Hepatocyte (in vitro differentiated cells): ENCODE results near the gene ARRB1. TPM values are rescaled to one million over a fixed set of nuclear protein-coding genes. Genes with fewer than 3 reads are reported as not detected.

Experiments
- DNase-seq: peaks from one replicate; pipeline ENCODE4 v3.0.0-alpha.2; 2016; ENCODE audit warnings: low spot score
- H2AFZ ChIP-seq: fragments of 200-600 bp; sonication (generic); 2 replicates; pipeline ENCODE4 v1.6.0; 2016; ENCODE audit warnings: antibody characterized with exemption, mild to moderate bottlenecking
- H3K27ac ChIP-seq: fragments of 200-600 bp; sonication (generic); 2 replicates; pipeline ENCODE4 v1.5.1; 2016; ENCODE audit warnings: mild to moderate bottlenecking
- H3K27me3 ChIP-seq: fragments of 200-600 bp; sonication (generic); 2 replicates; pipeline ENCODE4 v1.6.1; 2016
- H3K36me3 ChIP-seq: fragments of 200-600 bp; sonication (generic); replicated peaks from 2 replicates; pipeline ENCODE4 v1.5.1; 2016; ENCODE audit warnings: low read depth; ENCODE audit not compliant: insufficient read depth
- H3K4me1 ChIP-seq: fragments of 200-600 bp; sonication (generic); 2 replicates; pipeline ENCODE4 v1.5.1; 2016; ENCODE audit warnings: mild to moderate bottlenecking, moderate library complexity; ENCODE audit not compliant: insufficient read depth
- H3K4me2 ChIP-seq: fragments of 200-600 bp; sonication (generic); 2 replicates; pipeline ENCODE4 v1.6.0; 2016
- H3K4me3 ChIP-seq: fragments of 200-600 bp; sonication (generic); 2 replicates; pipeline ENCODE4 v1.5.1; 2016; ENCODE audit warnings: mild to moderate bottlenecking
- H3K79me2 ChIP-seq: fragments of 200-600 bp; sonication (generic); 2 replicates; pipeline ENCODE4 v1.6.0; 2017; ENCODE audit warnings: mild to moderate bottlenecking
- H3K9me2 ChIP-seq: fragments of 200-600 bp; sonication (generic); replicated peaks from 2 replicates; pipeline ENCODE4 v1.6.0; 2017; ENCODE audit warnings: mild to moderate bottlenecking; ENCODE audit not compliant: insufficient read depth
- H3K9me3 ChIP-seq: fragments of 200-600 bp; sonication (generic); 2 replicates; pipeline ENCODE4 v1.5.1; 2016; ENCODE audit warnings: low read depth, mild to moderate bottlenecking
- H4K20me1 ChIP-seq: fragments of 200-600 bp; sonication (generic); 2 replicates; pipeline ENCODE4 v1.6.0; 2016; ENCODE audit warnings: mild to moderate bottlenecking; ENCODE audit not compliant: insufficient read depth, poor library complexity, severe bottlenecking
- CTCF ChIP-seq: fragments of 200-600 bp; sonication (generic); IDR thresholded peaks from 2 replicates; pipeline ENCODE4 v1.5.1; 2016; ENCODE audit warnings: antibody characterized with exemption, mild to moderate bottlenecking; ENCODE audit not compliant: poor library complexity
- EZH2 ChIP-seq: fragments of 200-600 bp; sonication (generic); IDR thresholded peaks from 2 replicates; pipeline ENCODE4 v1.6.1; 2016; ENCODE audit warnings: antibody characterized with exemption, mild to moderate bottlenecking, borderline replicate concordance
- EZH2phosphoT487 ChIP-seq: fragments of 200-600 bp; sonication (generic); IDR thresholded peaks from one replicate; pipeline ENCODE4 v1.6.1; 2018; ENCODE audit warnings: antibody characterized with exemption, mild to moderate bottlenecking, low read depth, moderate library complexity; ENCODE audit not compliant: unreplicated experiment, severe bottlenecking
- WGBS: methylation state at CpG from one replicate; pipeline ENCODE4 v1.1.6; 2016; ENCODE audit warnings: low lambda C conversion rate; ENCODE audit errors: missing lambda C conversion rate; 5-methylcytosine and 5-hydroxymethylcytosine counted together
- polyA plus RNA-seq: library from polyadenylated mRNA; unstranded; fragments of >200 nt; fragmentation: Nextera tagmentation; extraction: Ambion mirVana; gene quantifications from 2 replicates; pipeline ENCODE4 v1.2.1, GENCODE V29; 2016
- total RNA-seq: library from RNA; depleted of rRNA; stranded (reverse); fragments of >200 nt; gene quantifications from 2 replicates; pipeline ENCODE4 v1.2.3, GENCODE V29; 2014

The ARRB1 gene
- total and polyA plus RNA-seq, 2 experiments from 2014 or later: 16.2 to 83.2 TPM

- Histone ChIP-seq H3K9me3 (no peaks in the 10 kb centered on the region), H3K4me1 (peaks cover 19% of the 10 kb centered on the region), H3K79me2 (peaks cover 45% of the 10 kb centered on the region), H3K4me2 (no peak overlapping the region), H4K20me1 (peaks cover 41% of the 10 kb centered on the region), H3K27me3 (no peaks in the 10 kb centered on the region), H3K27ac (no peak overlapping the region), H3K36me3 (no peaks in the 10 kb centered on the region), H3K9me2 (no peaks in the 10 kb centered on the region), H2AFZ (peak overlapping the region; percentile 33), H3K4me3 (no peak overlapping the region)
- TF ChIP-seq CTCF (no peak), EZH2phosphoT487 (no peak), EZH2 (no peak)
- 80% methylated on average over 8 of the region's 8 CpGs for WGBS
- no peak for DNase-seq
Observed at GRCh38 chr11:75398906-75399305, 47.4 kb upstream of the ARRB1 start.

GRCh38 chr11:75394085-75394840 is 42.8 kb upstream of the ARRB1 start:
- H3K79me2 ChIP-seq: no peaks in the 10 kb centered on the region
- no peaks in the 10 kb centered on the region for H3K9me3 ChIP-seq
- no peak for TF ChIP-seq EZH2
- H3K4me1 ChIP-seq: no peaks in the 10 kb centered on the region
- no peak overlapping the region for H3K27ac ChIP-seq
- no peaks in the 10 kb centered on the region for H3K9me2 ChIP-seq
- no peaks in the 10 kb centered on the region for H4K20me1 ChIP-seq
- no peak overlapping the region for H3K4me2 ChIP-seq
- no peaks in the 10 kb centered on the region for H3K27me3 ChIP-seq
- H2AFZ ChIP-seq: no peak overlapping the region
- H3K4me3 ChIP-seq: no peak overlapping the region
- 54% methylated on average over 8 of the region's 8 CpGs for WGBS
- DNase-seq: no peak
- no peaks in the 10 kb centered on the region for H3K36me3 ChIP-seq

- WGBS: 93% methylated on average over 7 of the region's 7 CpGs
- peaks cover 14% of the 10 kb centered on the region for H3K4me1 ChIP-seq
- no peak overlapping the region for H3K4me2 ChIP-seq
- H2AFZ ChIP-seq: no peak overlapping the region
- no peaks in the 10 kb centered on the region for H3K27me3 ChIP-seq
- H3K79me2 ChIP-seq: no peaks in the 10 kb centered on the region
- no peaks in the 10 kb centered on the region for H3K9me2 ChIP-seq
- no peak for DNase-seq
- H3K4me3 ChIP-seq: no peak overlapping the region
- no peaks in the 10 kb centered on the region for H3K36me3 ChIP-seq
- no peak for TF ChIP-seq EZH2phosphoT487
- TF ChIP-seq CTCF: no peak
- no peak for TF ChIP-seq EZH2
- no peaks in the 10 kb centered on the region for H4K20me1 ChIP-seq
- H3K27ac ChIP-seq: no peak overlapping the region
- H3K9me3 ChIP-seq: no peaks in the 10 kb centered on the region
Observed at GRCh38 chr11:75389925-75390324, 38.5 kb upstream of the ARRB1 start.

GRCh38 chr11:75389276-75389605 is 37.8 kb upstream of the ARRB1 start:
- TF ChIP-seq EZH2: no peak
- TF ChIP-seq CTCF: no peak
- no peak for TF ChIP-seq EZH2phosphoT487
- Histone ChIP-seq H3K36me3 (no peaks in the 10 kb centered on the region), H3K9me2 (no peaks in the 10 kb centered on the region), H3K27me3 (no peaks in the 10 kb centered on the region), H3K79me2 (no peaks in the 10 kb centered on the region), H4K20me1 (no peaks in the 10 kb centered on the region), H3K27ac (no peak overlapping the region), H3K4me2 (no peak overlapping the region), H3K9me3 (no peaks in the 10 kb centered on the region), H3K4me3 (no peak overlapping the region), H3K4me1 (peaks cover 14% of the 10 kb centered on the region), H2AFZ (no peak overlapping the region)
- DNase-seq: no peak
- 75% methylated on average over 11 of the region's 11 CpGs for WGBS
